ENCODE measurements around the gene GLOD4.

GRCh38 chr17:752002-752619 lies 30.0 kb downstream of the GLOD4 start, which contains the start of gene GEMIN4:
- TF ChIP-seq CTCF (IDR thresholded peaks at IDR 0.05) (peak; percentile 96 to 99 (median 97)), EP300 (IDR thresholded peaks at IDR 0.05) (no peak), POLR2A (IDR thresholded peaks at IDR 0.05) (peak; percentile 74)

Data from ovary (tissue), 3 donors.